Measurements from ENCODE around the gene GNAI1. TPM values are rescaled to one million over a fixed set of nuclear protein-coding genes. Genes with fewer than 3 reads are reported as not detected.
"Not testable (repeated sequence)": the region's sequence is repeated elsewhere in the genome, so short reads cannot be mapped to it uniquely, and the experiment has no call there.

GNAI1 gene
- total RNA-seq, 2 experiments from 2014 or later: not detected

DNA sequence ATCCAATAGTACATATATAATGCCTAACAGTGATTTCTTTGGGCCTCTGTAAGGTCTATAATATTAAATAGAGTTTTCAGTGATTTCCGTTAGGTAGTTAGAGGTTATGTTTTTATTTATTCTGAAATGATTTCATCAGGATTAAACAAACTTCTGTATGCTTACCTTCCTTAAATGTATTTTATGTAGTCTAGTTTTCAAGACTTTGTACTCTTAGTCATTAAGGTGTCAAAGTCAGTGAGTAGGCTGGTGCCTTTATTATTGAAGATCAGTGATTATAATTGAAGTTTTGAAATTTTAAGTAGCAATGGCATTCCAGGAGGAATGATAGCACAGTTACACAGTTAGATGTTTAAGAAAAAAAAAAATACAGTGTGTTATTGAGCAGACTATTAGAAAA, 20.7 kb downstream of the GNAI1 start:
- CTCF ChIA-PET: no interaction called here
- H3K4me1 Mint-ChIP-seq: peaks cover 1% of the 10 kb centered on the region
- no peaks in the 10 kb centered on the region for H3K36me3 Mint-ChIP-seq (ENCODE audit: low read depth)
- POLR2A ChIA-PET: no interaction called here
- no peak for DNase-seq
- no peak overlapping the region for H3K4me3 Mint-ChIP-seq
- H3K27me3 Mint-ChIP-seq: no peaks in the 10 kb centered on the region
- no peaks in the 10 kb centered on the region for H3K9me3 Mint-ChIP-seq
- no peak overlapping the region for H3K27ac Mint-ChIP-seq

DNA sequence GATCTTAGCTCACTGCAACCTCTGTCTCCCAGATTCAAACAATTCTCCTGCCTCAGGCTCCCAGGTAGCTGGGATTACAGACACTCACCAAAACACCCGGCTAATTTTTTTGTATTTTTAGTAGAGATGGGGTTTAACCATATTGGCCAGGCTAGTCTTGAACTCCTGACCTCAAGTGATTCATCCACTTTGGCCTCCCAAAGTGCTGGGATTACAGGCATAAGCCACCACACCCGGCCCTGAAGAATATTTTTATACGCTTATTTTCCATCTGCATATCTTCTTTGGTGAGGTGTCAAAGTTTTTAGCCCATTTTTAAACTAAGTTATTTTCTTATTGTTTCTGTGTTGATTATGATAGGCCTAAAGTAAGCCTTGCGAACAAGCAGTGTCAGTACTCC, 23.1 kb downstream of the GNAI1 start:
- CTCF ChIA-PET; H3K4me1 Mint-ChIP-seq; H3K36me3 Mint-ChIP-seq (ENCODE audit: low read depth); H3K27ac Mint-ChIP-seq; H3K9me3 Mint-ChIP-seq; H3K27me3 Mint-ChIP-seq; DNase-seq; POLR2A ChIA-PET; H3K4me3 Mint-ChIP-seq: not testable (repeated sequence)

DNA sequence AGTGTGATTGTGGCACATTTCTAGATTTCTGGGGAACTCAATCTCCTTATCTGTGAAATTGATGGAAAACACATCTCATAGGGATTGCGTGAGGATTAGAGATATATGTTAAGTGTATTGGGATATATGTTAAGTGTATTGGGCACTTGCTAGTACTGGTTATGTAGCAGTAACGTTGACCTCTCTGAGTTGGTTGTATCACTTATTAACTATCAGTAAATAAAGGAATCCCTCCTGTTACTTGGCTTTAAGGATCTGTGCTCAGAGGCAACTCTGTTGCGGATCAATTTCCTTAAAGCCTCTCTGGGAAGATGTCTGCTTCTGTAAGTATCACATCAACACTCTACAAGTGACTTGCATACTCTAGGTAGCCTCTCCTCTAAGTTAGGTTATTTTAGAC, 25.2 kb downstream of the GNAI1 start:
- Mint-ChIP-seq H3K4me3 (no peak overlapping the region), H3K27me3 (no peaks in the 10 kb centered on the region), H3K9me3 (peaks cover 3% of the 10 kb centered on the region), H3K36me3 (ENCODE audit: low read depth) (no peaks in the 10 kb centered on the region), H3K27ac (no peak overlapping the region), H3K4me1 (no peaks in the 10 kb centered on the region)
- ChIA-PET POLR2A (no interaction called here), CTCF (no interaction called here)
- no peak for DNase-seq

DNA sequence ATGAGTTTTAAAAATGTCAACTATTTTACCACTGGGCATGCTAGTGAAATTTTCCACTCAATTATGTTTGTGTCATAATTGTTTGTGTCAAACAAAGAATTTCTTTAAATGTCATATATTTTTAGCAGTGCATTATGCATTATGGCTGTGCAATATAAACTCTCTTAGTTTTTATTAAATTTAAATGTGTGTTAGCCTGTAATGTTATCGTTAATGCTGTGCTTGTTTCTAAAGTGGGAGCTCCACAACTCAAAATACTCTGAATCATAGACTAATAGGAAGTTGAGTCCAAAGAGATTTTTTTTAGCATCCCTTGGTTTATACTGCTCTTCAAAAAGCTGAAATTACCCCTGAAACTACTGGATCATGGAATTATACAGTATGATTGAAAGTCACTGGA, 26.8 kb downstream of the GNAI1 start:
- DNase-seq: no peak
- Mint-ChIP-seq H3K36me3 (ENCODE audit: low read depth) (no peaks in the 10 kb centered on the region), H3K9me3 (peaks cover 3% of the 10 kb centered on the region), H3K27ac (no peak overlapping the region), H3K27me3 (no peaks in the 10 kb centered on the region), H3K4me3 (no peak overlapping the region), H3K4me1 (no peaks in the 10 kb centered on the region)
- ChIA-PET CTCF (no interaction called here), POLR2A (no interaction called here)

DNA sequence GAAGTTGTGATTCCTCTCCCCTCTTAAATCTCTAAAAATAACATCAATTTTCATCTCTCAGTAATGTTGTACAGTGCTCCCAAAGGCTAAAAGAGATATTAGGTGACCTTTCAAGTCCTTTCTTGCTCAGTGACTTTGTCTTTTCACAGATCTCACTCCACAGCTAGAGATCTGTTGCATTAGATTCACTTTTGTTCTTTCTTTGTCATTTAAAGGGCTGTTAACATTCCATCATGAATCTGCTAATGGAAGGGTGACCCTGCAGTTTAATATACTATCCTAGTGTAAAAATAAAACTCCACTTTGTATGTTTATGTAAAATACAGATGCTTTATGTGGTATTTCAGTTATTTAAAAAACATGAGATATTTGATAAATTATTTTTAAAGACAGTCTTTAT, 30.5 kb downstream of the GNAI1 start:
- no peak for DNase-seq
- POLR2A ChIA-PET: no interaction called here
- Mint-ChIP-seq H3K9me3 (peaks cover 8% of the 10 kb centered on the region), H3K27ac (no peak overlapping the region), H3K36me3 (ENCODE audit: low read depth) (no peaks in the 10 kb centered on the region), H3K4me1 (no peaks in the 10 kb centered on the region), H3K4me3 (no peak overlapping the region), H3K27me3 (no peaks in the 10 kb centered on the region)
- CTCF ChIA-PET: no interaction called here

DNA sequence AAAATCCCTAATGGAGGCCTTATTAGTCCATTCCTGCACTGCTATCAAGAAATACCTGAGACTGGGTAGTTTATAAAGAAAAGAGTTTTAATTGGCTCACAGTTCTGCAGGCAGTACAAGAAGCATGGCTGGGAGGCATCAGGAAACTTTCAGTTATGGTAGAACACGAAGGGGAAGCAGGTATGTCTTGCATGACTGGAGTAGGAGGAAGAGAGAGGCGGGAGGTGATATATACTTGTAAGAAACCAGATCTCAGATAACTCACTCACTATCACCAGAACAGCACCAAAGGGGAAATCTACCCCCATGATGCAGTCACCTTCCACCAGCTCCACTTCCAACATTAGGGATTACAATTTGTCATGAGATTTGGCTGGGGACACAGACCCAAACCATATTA, 35.8 kb downstream of the GNAI1 start:
- POLR2A ChIA-PET: no interaction called here
- Mint-ChIP-seq H3K27me3 (no peaks in the 10 kb centered on the region), H3K27ac (no peak overlapping the region), H3K4me3 (no peak overlapping the region), H3K4me1 (no peaks in the 10 kb centered on the region), H3K36me3 (ENCODE audit: low read depth) (no peaks in the 10 kb centered on the region), H3K9me3 (peaks cover 12% of the 10 kb centered on the region)
- CTCF ChIA-PET: no interaction called here
- no peak for DNase-seq

DNA sequence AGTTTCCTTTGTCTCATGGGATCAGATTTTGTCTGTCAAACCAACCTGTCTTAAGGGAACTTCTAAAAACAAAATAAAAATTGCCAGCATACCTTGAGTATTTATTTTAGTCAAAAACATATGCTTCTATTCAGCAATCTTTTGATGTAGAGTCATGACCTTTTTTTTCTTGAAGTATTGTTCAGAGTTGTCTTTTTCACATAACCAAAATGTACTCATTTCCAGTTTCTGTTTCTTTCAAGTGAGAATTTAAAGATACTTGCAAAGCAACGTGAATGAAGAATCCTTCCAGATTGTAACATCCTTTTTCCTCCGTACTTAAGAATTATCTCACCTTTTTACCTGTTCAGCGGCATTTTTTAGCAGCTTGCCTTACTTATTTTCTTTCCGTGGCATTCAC, 37.8 kb downstream of the GNAI1 start:
- Mint-ChIP-seq H3K9me3 (peaks cover 14% of the 10 kb centered on the region), H3K27me3 (no peaks in the 10 kb centered on the region), H3K27ac (no peak overlapping the region), H3K4me1 (no peaks in the 10 kb centered on the region), H3K36me3 (ENCODE audit: low read depth) (no peaks in the 10 kb centered on the region), H3K4me3 (no peak overlapping the region)
- CTCF ChIA-PET: no interaction called here
- POLR2A ChIA-PET: no interaction called here
- no peak for DNase-seq

DNA sequence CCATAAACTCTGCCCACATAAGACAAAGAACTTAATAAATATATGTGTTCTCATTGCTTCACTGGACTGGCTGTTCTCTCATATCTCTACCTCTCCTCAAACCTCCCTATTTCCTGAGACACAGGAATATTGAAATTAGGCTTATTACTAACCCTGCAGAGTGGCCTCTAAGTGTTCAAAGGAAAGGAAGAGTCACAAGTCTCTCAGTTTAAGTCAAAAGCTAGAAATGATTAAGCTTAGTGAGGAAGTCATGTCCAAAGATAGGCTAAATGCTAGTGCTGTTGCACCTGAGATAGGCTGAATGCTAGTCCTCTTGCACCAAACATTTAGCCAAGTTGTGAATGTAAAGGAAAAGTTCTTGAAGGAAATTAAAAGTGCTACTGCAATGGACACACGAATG, 41.1 kb downstream of the GNAI1 start:
- Mint-ChIP-seq H3K4me1 (no peaks in the 10 kb centered on the region), H3K9me3 (peaks cover 5% of the 10 kb centered on the region), H3K27ac (no peak overlapping the region), H3K27me3 (no peaks in the 10 kb centered on the region), H3K4me3 (no peak overlapping the region), H3K36me3 (ENCODE audit: low read depth) (no peaks in the 10 kb centered on the region)
- CTCF ChIA-PET: no interaction called here
- DNase-seq: no peak
- POLR2A ChIA-PET: no interaction called here

DNA sequence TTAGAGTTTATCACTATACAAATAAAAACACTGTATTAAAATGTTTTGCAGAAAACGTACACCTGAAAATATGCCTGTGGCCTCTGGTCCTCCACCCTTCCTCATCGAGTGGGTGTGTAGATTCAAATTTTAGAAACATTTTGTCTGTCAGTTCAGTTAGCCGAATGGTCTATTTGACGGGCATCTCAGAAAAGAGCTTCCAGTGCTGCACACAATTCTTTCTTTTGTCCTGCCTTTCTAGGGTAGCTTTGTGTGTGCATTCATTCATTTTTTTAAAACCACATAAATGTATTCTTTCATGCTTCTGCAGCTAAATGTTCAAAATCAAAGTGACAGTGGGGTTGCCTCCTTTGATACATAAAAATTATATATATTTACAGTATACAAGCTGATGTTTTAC, 46.8 kb downstream of the GNAI1 start:
- DNase-seq: no peak
- H3K4me1 Mint-ChIP-seq: no peaks in the 10 kb centered on the region
- no peaks in the 10 kb centered on the region for H3K36me3 Mint-ChIP-seq (ENCODE audit: low read depth)
- H3K27me3 Mint-ChIP-seq: no peaks in the 10 kb centered on the region
- ChIA-PET POLR2A (no interaction called here), CTCF (no interaction called here)
- peaks cover 12% of the 10 kb centered on the region for H3K9me3 Mint-ChIP-seq
- H3K27ac Mint-ChIP-seq: no peak overlapping the region
- H3K4me3 Mint-ChIP-seq: no peak overlapping the region

DNA sequence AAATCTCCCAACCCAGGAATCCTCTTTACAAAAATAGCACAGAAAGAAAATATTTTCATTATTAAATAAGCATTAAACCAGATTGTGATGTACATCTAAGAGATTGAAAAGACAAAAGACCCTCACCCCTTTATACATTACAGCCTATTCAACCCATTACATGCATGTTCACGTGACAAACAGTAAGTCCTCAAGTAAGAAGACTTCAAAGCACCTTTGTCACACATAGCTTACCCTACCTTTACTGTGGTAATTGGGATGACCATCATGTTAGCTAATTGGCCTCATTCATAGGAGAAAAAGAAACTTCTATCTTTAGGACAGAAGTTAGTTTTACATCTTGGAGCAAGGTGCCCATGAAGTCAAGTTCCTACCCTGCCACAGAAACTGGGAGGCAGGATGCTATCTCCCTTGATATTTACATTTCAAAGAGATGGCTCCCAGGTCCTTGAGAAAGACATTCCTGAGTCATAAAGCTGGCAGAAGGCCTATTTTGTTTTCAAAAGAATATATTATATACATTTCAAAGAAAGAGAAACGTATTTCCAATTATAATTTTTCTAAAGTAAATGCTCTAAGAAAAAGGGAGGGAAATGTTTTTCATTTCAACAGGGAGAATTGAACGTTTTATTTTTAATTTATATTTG, 48.1 kb downstream of the GNAI1 start:
- H3K9me3 Mint-ChIP-seq: peaks cover 15% of the 10 kb centered on the region
- no peaks in the 10 kb centered on the region for H3K27me3 Mint-ChIP-seq
- H3K4me1 Mint-ChIP-seq: no peaks in the 10 kb centered on the region
- CTCF ChIA-PET: no interaction called here
- POLR2A ChIA-PET: no interaction called here
- DNase-seq: no peak
- no peaks in the 10 kb centered on the region for H3K36me3 Mint-ChIP-seq (ENCODE audit: low read depth)
- H3K4me3 Mint-ChIP-seq: no peak overlapping the region
- no peak overlapping the region for H3K27ac Mint-ChIP-seq

DNA sequence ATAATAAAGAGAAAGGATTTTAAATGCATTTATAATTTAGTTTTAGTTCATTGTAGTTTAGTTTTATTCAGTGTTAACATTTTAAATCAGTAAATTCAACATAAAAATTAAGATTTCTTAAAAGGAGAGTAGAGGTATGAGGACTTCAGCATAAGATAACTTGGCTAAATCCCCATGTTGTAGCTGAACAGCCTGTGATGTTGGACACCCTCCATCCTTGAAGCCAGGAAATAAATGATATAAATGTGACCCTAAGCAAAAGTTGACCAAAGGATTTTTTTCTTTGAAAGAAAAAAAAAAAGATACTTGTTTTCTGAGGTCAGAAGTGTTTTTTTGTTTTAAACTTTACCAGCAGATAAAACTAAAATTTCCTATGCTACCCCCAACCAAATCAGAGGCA, 48.7 kb downstream of the GNAI1 start:
- ChIA-PET CTCF (no interaction called here), POLR2A (no interaction called here)
- Mint-ChIP-seq H3K9me3 (peaks cover 15% of the 10 kb centered on the region), H3K27ac (no peak overlapping the region), H3K27me3 (no peaks in the 10 kb centered on the region), H3K36me3 (ENCODE audit: low read depth) (no peaks in the 10 kb centered on the region), H3K4me3 (no peak overlapping the region), H3K4me1 (no peaks in the 10 kb centered on the region)
- no peak for DNase-seq

DNA sequence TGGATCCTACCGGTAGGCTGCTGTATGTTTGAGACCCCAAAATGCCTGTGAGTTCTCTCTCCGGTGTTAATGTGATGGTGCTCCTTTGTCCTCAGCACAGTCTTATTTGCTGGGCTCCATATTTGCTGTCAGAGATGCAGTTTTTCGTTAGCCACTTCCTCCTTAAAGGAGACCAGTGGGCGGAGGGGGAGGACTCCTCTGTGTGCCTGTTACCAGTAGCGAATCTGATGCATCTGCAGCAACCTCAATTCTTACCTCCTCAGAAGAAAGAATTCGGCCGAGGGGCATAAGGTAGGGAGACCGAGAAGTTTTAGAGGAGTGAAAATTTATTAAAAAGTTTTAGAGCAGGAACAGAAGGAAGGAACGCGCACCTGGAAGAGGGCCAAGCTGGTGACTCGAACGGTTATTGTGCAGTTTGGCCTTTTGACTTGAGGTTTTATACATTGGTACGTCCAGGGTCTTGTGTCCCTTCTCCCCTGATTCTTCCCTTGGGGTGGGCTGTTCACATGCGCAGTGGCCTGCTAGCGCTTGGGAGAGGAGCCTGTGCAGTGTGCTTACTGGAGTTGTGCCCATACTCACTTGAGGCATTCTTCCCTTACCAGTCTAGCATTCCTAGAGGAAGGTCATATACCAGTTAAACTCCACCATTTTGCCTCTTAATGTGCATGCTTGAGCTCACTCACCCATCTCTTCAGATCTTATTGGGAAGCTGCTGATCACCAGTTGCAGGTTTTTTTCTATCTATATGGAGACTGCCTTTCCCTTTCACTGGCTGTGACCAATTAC, 49.5 kb downstream of the GNAI1 start:
- POLR2A ChIA-PET: no interaction called here
- Mint-ChIP-seq H3K4me3 (no peak overlapping the region), H3K4me1 (no peaks in the 10 kb centered on the region), H3K36me3 (ENCODE audit: low read depth) (no peaks in the 10 kb centered on the region), H3K27ac (no peak overlapping the region), H3K27me3 (no peaks in the 10 kb centered on the region), H3K9me3 (peaks cover 15% of the 10 kb centered on the region)
- DNase-seq: no peak
- CTCF ChIA-PET: no interaction called here

DNA sequence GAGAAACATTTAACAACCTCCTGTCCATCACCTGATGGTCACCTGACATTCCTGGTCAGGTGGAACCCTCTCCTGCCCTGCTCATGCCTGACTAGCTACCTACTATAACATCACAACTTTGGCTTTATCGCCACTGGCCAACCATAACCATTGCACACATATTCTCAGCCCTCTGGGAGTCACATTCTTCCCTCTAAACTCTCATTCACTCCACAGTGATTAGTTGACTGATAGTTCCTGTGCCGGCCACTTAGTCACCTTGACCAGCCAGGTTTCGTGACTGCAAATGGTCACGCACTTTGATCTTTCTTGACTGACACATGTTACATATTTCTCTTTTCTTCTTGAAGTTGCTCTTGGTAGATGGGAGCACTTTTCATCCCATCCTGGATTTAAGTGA, 50.1 kb downstream of the GNAI1 start:
- H3K27ac Mint-ChIP-seq: no peak overlapping the region
- CTCF ChIA-PET: no interaction called here

DNA sequence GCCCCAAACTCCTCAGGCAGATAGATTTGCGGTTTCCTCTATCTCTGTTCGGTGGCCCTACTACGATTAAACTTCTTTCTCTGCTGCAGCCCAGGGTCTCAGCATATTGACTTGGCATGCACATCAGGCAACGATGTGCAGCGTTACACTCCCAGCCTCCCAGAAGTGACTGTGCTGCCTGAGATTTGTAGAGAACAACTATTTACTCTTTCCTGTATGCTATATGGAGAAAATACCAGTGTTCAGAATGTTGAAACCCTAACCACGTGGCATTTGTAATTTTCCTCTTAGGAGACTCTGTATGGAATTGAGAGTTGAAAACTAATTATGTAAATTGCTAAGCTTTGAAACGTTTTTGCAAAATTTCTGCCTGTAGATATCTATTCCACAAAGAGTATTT, 50.9 kb downstream of the GNAI1 start:
- H3K36me3 Mint-ChIP-seq (ENCODE audit: low read depth): no peaks in the 10 kb centered on the region
- H3K4me1 Mint-ChIP-seq: no peaks in the 10 kb centered on the region
- peaks cover 15% of the 10 kb centered on the region for H3K9me3 Mint-ChIP-seq
- H3K27me3 Mint-ChIP-seq: no peaks in the 10 kb centered on the region
- POLR2A ChIA-PET: no interaction called here
- no peak overlapping the region for H3K4me3 Mint-ChIP-seq
- DNase-seq: no peak
- CTCF ChIA-PET: interaction anchor here (0.7 kb wide), 1 partner anchor 625 kb away, joined by 4 read pairs; no protein-coding TSS in a partner anchor
- H3K27ac Mint-ChIP-seq: no peak overlapping the region

More for the DNA sequence above, 50.1 kb downstream of the GNAI1 start:
- no peak for DNase-seq
- H3K4me1 Mint-ChIP-seq: no peaks in the 10 kb centered on the region
- H3K9me3 Mint-ChIP-seq: peaks cover 15% of the 10 kb centered on the region
- H3K4me3 Mint-ChIP-seq: no peak overlapping the region
- POLR2A ChIA-PET: no interaction called here
- no peaks in the 10 kb centered on the region for H3K36me3 Mint-ChIP-seq (ENCODE audit: low read depth)
- no peaks in the 10 kb centered on the region for H3K27me3 Mint-ChIP-seq
